ENCODE measurements around the gene GPR84.

GRCh38 chr12:54376596-54376995 lies 12.3 kb upstream of the GPR84 start:
- TF ChIP-seq HCFC1 (IDR thresholded peaks at IDR 0.05; ENCODE audit: low read length) (no peak), ZNF274 (IDR thresholded peaks at IDR 0.05; ENCODE audit: insufficient read depth, insufficient read length) (no peak), POLR2AphosphoS2 (IDR thresholded peaks at IDR 0.05; ENCODE audit: low read depth, low read length) (no peak), GABPA (IDR thresholded peaks at IDR 0.05; ENCODE audit: low read depth) (no peak), SMC3 (IDR thresholded peaks at IDR 0.05; ENCODE audit: borderline replicate concordance, low read length) (no peak)
- TF ChIP-seq, protein P1, sequence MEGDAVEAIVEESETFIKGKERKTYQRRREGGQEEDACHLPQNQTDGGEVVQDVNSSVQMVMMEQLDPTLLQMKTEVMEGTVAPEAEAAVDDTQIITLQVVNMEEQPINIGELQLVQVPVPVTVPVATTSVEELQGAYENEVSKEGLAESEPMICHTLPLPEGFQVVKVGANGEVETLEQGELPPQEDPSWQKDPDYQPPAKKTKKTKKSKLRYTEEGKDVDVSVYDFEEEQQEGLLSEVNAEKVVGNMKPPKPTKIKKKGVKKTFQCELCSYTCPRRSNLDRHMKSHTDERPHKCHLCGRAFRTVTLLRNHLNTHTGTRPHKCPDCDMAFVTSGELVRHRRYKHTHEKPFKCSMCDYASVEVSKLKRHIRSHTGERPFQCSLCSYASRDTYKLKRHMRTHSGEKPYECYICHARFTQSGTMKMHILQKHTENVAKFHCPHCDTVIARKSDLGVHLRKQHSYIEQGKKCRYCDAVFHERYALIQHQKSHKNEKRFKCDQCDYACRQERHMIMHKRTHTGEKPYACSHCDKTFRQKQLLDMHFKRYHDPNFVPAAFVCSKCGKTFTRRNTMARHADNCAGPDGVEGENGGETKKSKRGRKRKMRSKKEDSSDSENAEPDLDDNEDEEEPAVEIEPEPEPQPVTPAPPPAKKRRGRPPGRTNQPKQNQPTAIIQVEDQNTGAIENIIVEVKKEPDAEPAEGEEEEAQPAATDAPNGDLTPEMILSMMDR (IDR thresholded peaks at IDR 0.05 in 2 of 3, conservative IDR thresholded peaks at IDR 0.05 in 1 of 3; ENCODE audit: control insufficient read depth in 2 of 3, extremely low read depth in 1 of 3, insufficient read depth in 1 of 3, low read depth in 3 of 3, low read length in 3 of 3), result no peak

Data from GM12878 (cell line).